Activated CD4-positive, alpha-beta T cell treated with anti-CD3 and anti-CD28 coated beads, Interleukin-2, amount 50 U/mL, for 48 hours (primary cell): ENCODE results near the gene KCND1.

Experiments
- DNase-seq, 2 experiments: peaks; one replicate each; pipeline ENCODE4 v3.0.0-alpha.2; 2020

The KCND1 gene

GRCh38 chrX:48937054-48937907, 34.4 kb downstream of the KCND1 start:
- peak; percentile 88 to 91 for DNase-seq

GRCh38 chrX:48936429-48937053, 35.1 kb downstream of the KCND1 start:
- no peak for DNase-seq

GRCh38 chrX:48935301-48935670, 36.4 kb downstream of the KCND1 start:
- DNase-seq, result no peak

- DNase-seq, result no peak
These were observed 36.9 kb downstream of the KCND1 start for GRCh38 chrX:48934581-48935300.

GRCh38 chrX:48933757-48934156, 37.9 kb downstream of the KCND1 start:
- peak in 1 of 2 experiments; percentile 63 for DNase-seq

GRCh38 chrX:48927736-48928382, 43.8 kb downstream of the KCND1 start:
- no peak for DNase-seq

GRCh38 chrX:48927123-48927522, 44.5 kb downstream of the KCND1 start:
- no peak for DNase-seq

GRCh38 chrX:48924270-48924669, 47.4 kb downstream of the KCND1 start:
- DNase-seq, result no peak

- DNase-seq, result no peak
These were observed 47.9 kb downstream of the KCND1 start for GRCh38 chrX:48923771-48924170.

- no peak for DNase-seq
These were observed 50.9 kb downstream of the KCND1 start for GRCh38 chrX:48920718-48921104.

- DNase-seq, result no peak
These were observed 51.5 kb downstream of the KCND1 start for GRCh38 chrX:48919947-48920717.

- peak; percentile 51 to 61 for DNase-seq
These were observed 52.2 kb downstream of the KCND1 start for GRCh38 chrX:48919360-48919841.

- DNase-seq, result peak; percentile 88 to 91
These were observed 52.9 kb downstream of the KCND1 start, which contains the start of gene PIM2 for GRCh38 chrX:48918643-48919340. PIM2 (minus strand) TSS chrX:48919024; CDS start chrX:48918834, 190 bp downstream.

GRCh38 chrX:48918301-48918642, 53.4 kb downstream of the KCND1 start:
- DNase-seq, result no peak

- DNase-seq, result peak; percentile 83 to 88
These were observed 54.3 kb downstream of the KCND1 start for GRCh38 chrX:48917139-48918001.

- DNase-seq, result no peak
These were observed 56.8 kb downstream of the KCND1 start for GRCh38 chrX:48914593-48915493.

- no peak for DNase-seq
These were observed 57.9 kb downstream of the KCND1 start for GRCh38 chrX:48913605-48914366.

GRCh38 chrX:48911412-48912182, 60.0 kb downstream of the KCND1 start, which contains the start of gene SLC35A2:
SLC35A2 (minus strand) TSS chrX:48911646; CDS start chrX:48911636, 10 bp downstream.
- peak; percentile 87 to 90 for DNase-seq
